ENCODE data around the gene GASK1A.
A peak's percentile ranks its signal among the peaks of the same experiment; 100 is the strongest.
"Not testable (repeated sequence)": the region's sequence is repeated elsewhere in the genome, so short reads cannot be mapped to it uniquely, and the experiment has no call there.

The GASK1A gene

GRCh38 chr3:43034911-43035310 lies 55.8 kb downstream of the GASK1A start:
- no peak for DNase-seq

GRCh38 chr3:43035801-43036365 lies 56.8 kb downstream of the GASK1A start:
- no peak for DNase-seq

- DNase-seq, result no peak
Observed at GRCh38 chr3:43036621-43037423, 57.7 kb downstream of the GASK1A start.

- DNase-seq, result no peak
Observed at GRCh38 chr3:43038010-43038409, 58.9 kb downstream of the GASK1A start.

- DNase-seq, result no peak
Observed at GRCh38 chr3:43041517-43041916, 62.4 kb downstream of the GASK1A start.

- DNase-seq, result no peak
Observed at GRCh38 chr3:43043071-43043766, 64.1 kb downstream of the GASK1A start.

- no peak for DNase-seq
Observed at GRCh38 chr3:43043793-43044192, 64.7 kb downstream of the GASK1A start.

GRCh38 chr3:43045079-43045478 lies 66.0 kb downstream of the GASK1A start:
- not testable (repeated sequence) for DNase-seq

GRCh38 chr3:43046583-43046982 lies 67.5 kb downstream of the GASK1A start:
- DNase-seq, result no peak

GRCh38 chr3:43048470-43048869 lies 69.4 kb downstream of the GASK1A start:
- DNase-seq, result no peak

GRCh38 chr3:43053291-43053690 lies 74.2 kb downstream of the GASK1A start:
- DNase-seq, result no peak

- no peak for DNase-seq
Observed at GRCh38 chr3:43054754-43055153, 75.6 kb downstream of the GASK1A start.

- no peak for DNase-seq
Observed at GRCh38 chr3:43055393-43055792, 76.3 kb downstream of the GASK1A start.

GRCh38 chr3:43055806-43056770 lies 77.0 kb downstream of the GASK1A start:
- peak in 1 of 2 donors; percentile 6 for DNase-seq

GRCh38 chr3:43059456-43059855 lies 80.3 kb downstream of the GASK1A start:
- no peak for DNase-seq

GRCh38 chr3:43061101-43061895 lies 82.2 kb downstream of the GASK1A start:
- DNase-seq, result no peak

- DNase-seq, result no peak
Observed at GRCh38 chr3:43062040-43062563, 83.0 kb downstream of the GASK1A start.

GRCh38 chr3:43062564-43063040 lies 83.5 kb downstream of the GASK1A start:
- DNase-seq, result no peak

- no peak for DNase-seq
Observed at GRCh38 chr3:43063114-43063513, 84.0 kb downstream of the GASK1A start.

GRCh38 chr3:43070670-43071069 lies 91.6 kb downstream of the GASK1A start:
- DNase-seq, result not testable (repeated sequence)

GRCh38 chr3:43071313-43071893 lies 92.3 kb downstream of the GASK1A start:
- DNase-seq, result peak; percentile 11 to 23
